HepG2 (cell line): ENCODE measurements around the gene OR2V2. TPM values are rescaled to one million over a fixed set of nuclear protein-coding genes. Genes with fewer than 3 reads are reported as not detected.

Experiments used
- ATM ChIP-seq: fragments of 450-650 bp; IDR thresholded peaks from 2 replicates; pipeline ENCODE4 v1.7.1; 2017; ENCODE audit warnings: mild to moderate bottlenecking, borderline replicate concordance
- CEBPG ChIP-seq: IDR thresholded peaks from 2 replicates; pipeline ENCODE4 v1.6.1; 2016
- HNRNPK ChIP-seq: fragments of 200-400 bp; formaldehyde crosslinking; IDR thresholded peaks from 2 replicates; pipeline ENCODE4 v1.6.1; 2018; ENCODE audit warnings: low read length, low read depth, moderate library complexity, mild to moderate bottlenecking; ENCODE audit not compliant: poor library complexity, severe bottlenecking
- KDM2A ChIP-seq: sonication (generic); formaldehyde crosslinking; IDR thresholded peaks from 2 replicates; pipeline ENCODE4 v1.4.0; 2020; ENCODE audit warnings: low read depth, missing genetic modification reagents, borderline replicate concordance
- MIER3 ChIP-seq: IDR thresholded peaks from 2 replicates; pipeline ENCODE4 v1.6.1; 2016; ENCODE audit warnings: missing compliant biosample characterization, borderline replicate concordance
- MYC ChIP-seq: sonication (generic); formaldehyde crosslinking; IDR thresholded peaks from 2 replicates; pipeline ENCODE4 v1.9.0; 2021; ENCODE audit warnings: missing genetic modification reagents, borderline replicate concordance
- NFE2L2 ChIP-seq: fragments of 150-350 bp; IDR thresholded peaks from 2 replicates; pipeline ENCODE4 v1.6.1; 2014; ENCODE audit warnings: low read length
- RXRA ChIP-seq: sonication (generic); formaldehyde crosslinking; IDR thresholded peaks from 2 replicates; pipeline ENCODE4 v1.5.1; 2020; ENCODE audit warnings: missing genetic modification reagents
- SATB2 ChIP-seq: sonication (generic); formaldehyde crosslinking; IDR thresholded peaks from 2 replicates; pipeline ENCODE4 v1.5.0; 2020; ENCODE audit warnings: missing genetic modification reagents
- SMYD3 ChIP-seq: sonication (generic); formaldehyde crosslinking; IDR thresholded peaks from 2 replicates; pipeline ENCODE4 v1.8.1; 2023; ENCODE audit warnings: mild to moderate bottlenecking, missing genetic modification reagents
- SRSF1 ChIP-seq: fragments of 200-400 bp; formaldehyde crosslinking; optimal IDR thresholded peaks from 2 replicates; pipeline ENCODE3; 2017; ENCODE audit warnings: mild to moderate bottlenecking, low read depth, low read length, moderate library complexity
- SRSF4 ChIP-seq: fragments of 200-400 bp; formaldehyde crosslinking; IDR thresholded peaks from one replicate; pipeline ENCODE4 v1.6.1; 2018; ENCODE audit warnings: mild to moderate bottlenecking, low read depth, low read length, moderate library complexity; ENCODE audit not compliant: poor library complexity, severe bottlenecking
- TAF15 ChIP-seq: fragments of 200-400 bp; formaldehyde crosslinking; IDR thresholded peaks from one replicate; pipeline ENCODE4 v1.6.1; 2018; ENCODE audit warnings: mild to moderate bottlenecking, low read depth, low read length; ENCODE audit not compliant: poor library complexity, severe bottlenecking
- ZFP1 ChIP-seq: IDR thresholded peaks from 2 replicates; pipeline ENCODE4 v1.6.1; 2016
- ZMYM2 ChIP-seq: sonication (generic); formaldehyde crosslinking; IDR thresholded peaks from 2 replicates; pipeline ENCODE4 v1.8.0; 2022; ENCODE audit warnings: mild to moderate bottlenecking, missing genetic modification reagents
- ZNF101 ChIP-seq: sonication (generic); formaldehyde crosslinking; IDR thresholded peaks from 2 replicates; pipeline ENCODE4 v1.4.0; 2020; ENCODE audit warnings: mild to moderate bottlenecking, low read depth, missing genetic modification reagents, borderline replicate concordance
- ZNF549 ChIP-seq: sonication (generic); formaldehyde crosslinking; IDR thresholded peaks from 2 replicates; pipeline ENCODE4 v1.5.0; 2020; ENCODE audit warnings: missing genetic modification reagents
- polyA plus RNA-seq, 8 experiments: library from polyadenylated mRNA; depleted of rRNA in 3 of 8; stranded (reverse) in 7 of 8; unstranded in 1 of 8; fragments of >200 nt; fragmentation: Illumina TruSeq in 4 of 8; extraction: Trizol in 4 of 8; gene quantifications; 2 replicates each; pipeline versions ENCODE4 v1.2.1 to v1.2.3, GENCODE V29; 2011 to 2016; ENCODE audit warnings: low read depth in 4 of 8, missing spikeins in 1 of 8, mixed read lengths in 1 of 8; ENCODE audit not compliant: insufficient read depth in 1 of 8
- total RNA-seq, 5 experiments: library from RNA; depleted of rRNA; stranded (reverse); fragments of >200 nt; fragmentation: Illumina TruSeq; extraction: Trizol; gene quantifications; 2 replicates each; pipeline ENCODE4 v1.2.3, GENCODE V29; 2016; ENCODE audit warnings: low read depth in 1 of 5
- TF ChIP-seq, protein P1 (sequence below): sonication (generic); formaldehyde crosslinking; IDR thresholded peaks from 2 replicates; pipeline ENCODE4 v1.4.0; 2020; ENCODE audit warnings: missing genetic modification reagents, mild to moderate bottlenecking, borderline replicate concordance
- TF ChIP-seq, protein P2 (sequence below): sonication (generic); formaldehyde crosslinking; IDR thresholded peaks from 2 replicates; pipeline ENCODE4 v1.4.0; 2020; ENCODE audit warnings: mild to moderate bottlenecking, missing genetic modification reagents
- TF ChIP-seq, protein P3 (sequence below): IDR thresholded peaks from 2 replicates; pipeline ENCODE4 v1.6.1; 2016; ENCODE audit warnings: missing biosample characterization, missing genetic modification reagents, low read depth
- TF ChIP-seq, protein P4 (sequence below): sonication (generic); formaldehyde crosslinking; conservative IDR thresholded peaks from 2 replicates; pipeline ENCODE4 v1.5.0; 2020; ENCODE audit warnings: missing genetic modification reagents

The OR2V2 gene
- total and polyA plus RNA-seq, 2 of the 13 experiments (the other 11 are each of a cell fraction or from before 2014, with no cell fraction given) = not detected

DNA sequence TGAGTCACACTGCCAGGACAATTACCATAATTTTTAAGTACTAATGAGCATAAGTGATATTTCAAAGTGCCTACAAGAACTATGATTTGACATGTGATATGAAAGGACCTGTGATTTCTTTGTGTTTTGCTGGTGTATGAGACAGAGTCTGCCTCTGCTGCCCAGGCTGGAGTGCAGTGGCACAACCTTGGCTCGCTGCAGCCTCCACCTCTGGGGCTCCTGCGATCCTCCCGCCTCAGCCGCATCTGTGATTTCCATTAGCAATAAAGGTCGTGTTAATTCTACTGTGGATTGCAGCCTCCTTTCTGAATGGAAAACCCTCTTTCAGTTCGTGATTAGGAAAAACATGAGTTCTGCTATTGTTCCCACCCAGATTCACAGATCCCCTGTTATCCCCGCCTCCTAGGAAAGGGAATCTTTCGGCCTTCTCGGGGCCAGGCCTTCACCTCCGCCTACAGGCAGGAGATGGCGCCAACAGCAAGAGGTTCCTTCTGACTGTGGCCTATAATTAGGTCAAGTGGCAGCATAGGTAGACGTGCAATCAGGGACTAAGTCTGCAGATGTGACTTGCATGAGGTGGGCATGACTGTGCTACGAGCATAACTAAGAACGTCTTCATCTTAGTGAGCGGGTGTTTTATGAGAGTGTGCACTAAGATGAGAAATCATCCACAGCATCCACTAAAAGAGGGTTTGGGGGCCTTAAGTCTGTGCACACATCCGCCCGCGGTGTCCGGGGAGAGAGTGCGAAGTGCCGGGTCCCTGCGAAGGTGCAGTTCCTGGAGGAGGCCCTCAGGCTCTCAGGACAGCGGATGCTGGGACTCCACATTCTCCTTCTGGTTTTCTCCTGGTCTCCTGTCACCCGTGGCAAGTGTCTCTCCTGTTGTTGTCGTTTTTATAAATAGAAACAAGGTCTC lies 34.5 kb downstream of the OR2V2 start (continued):
- TF ChIP-seq, protein P1, sequence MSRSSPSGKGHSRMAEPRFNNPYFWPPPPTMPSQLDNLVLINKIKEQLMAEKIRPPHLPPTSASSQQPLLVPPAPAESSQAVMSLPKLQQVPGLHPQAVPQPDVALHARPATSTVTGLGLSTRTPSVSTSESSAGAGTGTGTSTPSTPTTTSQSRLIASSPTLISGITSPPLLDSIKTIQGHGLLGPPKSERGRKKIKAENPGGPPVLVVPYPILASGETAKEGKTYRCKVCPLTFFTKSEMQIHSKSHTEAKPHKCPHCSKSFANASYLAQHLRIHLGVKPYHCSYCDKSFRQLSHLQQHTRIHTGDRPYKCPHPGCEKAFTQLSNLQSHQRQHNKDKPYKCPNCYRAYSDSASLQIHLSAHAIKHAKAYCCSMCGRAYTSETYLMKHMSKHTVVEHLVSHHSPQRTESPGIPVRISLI (CRISPR knock-in tag) = no peak; the same call in 1 of the 2 replicates
- TF ChIP-seq, protein P2, sequence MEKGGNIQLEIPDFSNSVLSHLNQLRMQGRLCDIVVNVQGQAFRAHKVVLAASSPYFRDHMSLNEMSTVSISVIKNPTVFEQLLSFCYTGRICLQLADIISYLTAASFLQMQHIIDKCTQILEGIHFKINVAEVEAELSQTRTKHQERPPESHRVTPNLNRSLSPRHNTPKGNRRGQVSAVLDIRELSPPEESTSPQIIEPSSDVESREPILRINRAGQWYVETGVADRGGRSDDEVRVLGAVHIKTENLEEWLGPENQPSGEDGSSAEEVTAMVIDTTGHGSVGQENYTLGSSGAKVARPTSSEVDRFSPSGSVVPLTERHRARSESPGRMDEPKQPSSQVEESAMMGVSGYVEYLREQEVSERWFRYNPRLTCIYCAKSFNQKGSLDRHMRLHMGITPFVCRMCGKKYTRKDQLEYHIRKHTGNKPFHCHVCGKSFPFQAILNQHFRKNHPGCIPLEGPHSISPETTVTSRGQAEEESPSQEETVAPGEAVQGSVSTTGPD = no peak
- TF ChIP-seq MYC (CRISPR knock-in tag) (no peak), CEBPG (CRISPR knock-in tag) (peak; percentile 38; the same call in 1 of the 2 replicates), RXRA (CRISPR knock-in tag) (peak; percentile 75; the same call in 1 of the 2 replicates), ZNF101 (CRISPR knock-in tag) (no peak), KDM2A (peak; percentile 72; the same call in 1 of the 2 replicates), MIER3 (CRISPR knock-in tag) (no peak), TAF15 (no peak), HNRNPK (no peak), SRSF4 (no peak), SRSF1 (no peak), ATM (no peak), SATB2 (CRISPR knock-in tag) (no peak), ZMYM2 (CRISPR knock-in tag) (0 out of 2 replicates have a peak, but pooled peaks have one; percentile 17), NFE2L2 (no peak), ZFP1 (no peak), SMYD3 (no peak), ZNF549 (CRISPR knock-in tag) (no peak)
- TF ChIP-seq, protein P3, sequence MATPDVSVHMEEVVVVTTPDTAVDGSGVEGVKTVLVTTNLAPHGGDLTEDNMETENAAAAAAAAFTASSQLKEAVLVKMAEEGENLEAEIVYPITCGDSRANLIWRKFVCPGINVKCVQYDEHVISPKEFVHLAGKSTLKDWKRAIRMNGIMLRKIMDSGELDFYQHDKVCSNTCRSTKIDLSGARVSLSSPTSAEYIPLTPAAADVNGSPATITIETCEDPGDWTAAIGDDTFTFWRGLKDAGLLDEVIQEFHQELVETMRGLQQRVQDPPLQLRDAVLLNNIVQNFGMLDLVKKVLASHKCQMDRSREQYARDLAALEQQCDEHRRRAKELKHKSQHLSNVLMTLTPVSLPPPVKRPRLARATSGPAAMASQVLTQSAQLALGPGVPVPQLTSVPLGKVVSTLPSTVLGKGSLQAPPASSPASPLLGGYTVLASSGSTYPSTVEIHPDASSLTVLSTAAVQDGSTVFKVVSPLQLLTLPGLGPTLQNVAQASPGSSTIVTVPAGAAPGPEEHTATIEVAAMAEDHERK (CRISPR knock-in tag) = no peak
- TF ChIP-seq, protein P4, sequence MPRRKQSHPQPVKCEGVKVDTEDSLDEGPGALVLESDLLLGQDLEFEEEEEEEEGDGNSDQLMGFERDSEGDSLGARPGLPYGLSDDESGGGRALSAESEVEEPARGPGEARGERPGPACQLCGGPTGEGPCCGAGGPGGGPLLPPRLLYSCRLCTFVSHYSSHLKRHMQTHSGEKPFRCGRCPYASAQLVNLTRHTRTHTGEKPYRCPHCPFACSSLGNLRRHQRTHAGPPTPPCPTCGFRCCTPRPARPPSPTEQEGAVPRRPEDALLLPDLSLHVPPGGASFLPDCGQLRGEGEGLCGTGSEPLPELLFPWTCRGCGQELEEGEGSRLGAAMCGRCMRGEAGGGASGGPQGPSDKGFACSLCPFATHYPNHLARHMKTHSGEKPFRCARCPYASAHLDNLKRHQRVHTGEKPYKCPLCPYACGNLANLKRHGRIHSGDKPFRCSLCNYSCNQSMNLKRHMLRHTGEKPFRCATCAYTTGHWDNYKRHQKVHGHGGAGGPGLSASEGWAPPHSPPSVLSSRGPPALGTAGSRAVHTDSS (CRISPR knock-in tag) = no peak
